GM19099 (cell line): ENCODE data around the gene BRD9.

Source experiments
- POLR2A ChIP-seq: IDR thresholded peaks from 3 replicates; pipeline ENCODE4 v1.6.1; 2011; ENCODE audit warnings: low read depth; ENCODE audit not compliant: insufficient read length; ENCODE audit errors: extremely low read depth

The BRD9 gene

DNA sequence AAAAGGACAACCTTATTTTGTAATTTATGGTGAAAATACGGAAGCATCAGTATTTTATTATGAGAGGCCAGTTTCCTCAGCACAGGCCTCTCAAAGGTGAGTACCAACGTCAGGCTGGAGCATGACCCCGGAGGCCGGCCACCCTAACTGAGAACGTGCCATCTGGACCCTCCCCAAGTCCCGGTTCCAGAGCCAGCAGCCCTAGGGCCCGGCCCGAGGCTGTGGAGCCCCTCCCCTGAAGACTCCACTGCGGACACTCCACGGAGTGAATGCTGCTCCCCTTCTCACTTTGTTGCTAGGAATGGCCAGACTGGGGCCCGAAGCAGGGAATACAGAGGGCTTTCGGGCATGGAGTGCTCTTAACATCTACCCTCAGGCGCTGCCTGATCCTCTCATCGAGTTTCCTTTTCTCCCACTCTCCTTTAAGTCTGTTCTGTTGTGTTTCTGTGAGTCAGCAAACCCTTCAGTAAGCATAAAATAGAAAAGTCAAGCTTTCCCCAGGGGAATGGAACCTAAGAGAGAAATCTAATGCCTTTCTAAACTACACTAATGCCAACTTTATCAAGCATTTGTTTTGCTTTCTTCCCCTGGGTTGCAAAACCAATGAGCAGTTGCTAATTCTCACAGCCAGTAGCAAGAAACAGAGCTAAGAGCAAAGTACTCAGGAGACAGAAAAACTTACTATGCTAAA lies 4.5 kb downstream of the BRD9 start:
- no peak for TF ChIP-seq POLR2A

DNA sequence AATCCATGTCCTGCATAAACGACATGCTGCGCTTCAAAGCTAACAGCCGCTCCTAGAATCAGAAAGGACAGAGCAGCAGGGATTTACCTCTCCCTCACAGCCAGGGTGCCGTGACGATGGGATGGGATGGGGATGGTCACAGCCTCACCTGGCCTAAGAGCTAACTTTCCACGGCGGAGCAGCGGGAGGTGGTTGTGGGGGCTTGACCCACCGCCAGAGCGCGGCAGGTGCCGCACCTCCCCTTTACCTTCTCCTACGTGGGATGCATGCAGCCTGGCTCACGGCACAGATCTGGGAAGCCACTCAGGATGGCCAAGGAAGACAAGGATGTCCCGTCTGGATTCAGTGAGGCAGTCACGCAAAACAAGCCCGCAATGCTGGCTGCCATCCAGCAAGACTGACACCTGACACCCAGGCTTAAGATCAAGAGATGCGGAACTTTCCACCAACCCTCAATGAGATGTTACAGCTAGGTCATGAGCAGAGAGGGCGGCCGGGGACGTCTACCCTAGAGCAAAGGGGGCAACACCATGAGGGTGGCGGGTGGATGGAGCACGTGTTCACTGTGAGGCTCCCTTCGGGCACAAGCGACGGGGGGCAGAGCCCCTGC lies 5.8 kb downstream of the BRD9 start:
- TF ChIP-seq POLR2A = no peak

DNA sequence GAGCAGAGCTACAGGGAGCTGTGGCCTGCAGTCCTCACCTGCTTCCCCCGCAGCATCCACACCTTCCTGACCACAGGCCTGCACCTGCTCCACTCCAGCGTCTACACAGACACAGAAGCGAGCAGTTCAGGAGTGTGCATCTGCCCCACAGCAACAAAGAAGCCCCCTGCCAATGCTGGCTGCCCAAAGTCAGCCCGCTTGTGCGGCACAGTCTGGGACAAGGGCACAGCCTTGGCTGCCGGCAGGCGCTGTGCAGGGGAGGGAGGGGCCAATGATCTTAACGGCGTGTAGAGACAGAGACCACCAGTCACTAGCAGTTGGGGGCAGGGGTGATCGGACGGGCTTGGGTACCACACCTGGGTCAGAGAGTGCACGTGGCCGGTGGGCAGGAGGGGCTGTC lies 6.6 kb downstream of the BRD9 start:
- TF ChIP-seq POLR2A = no peak

DNA sequence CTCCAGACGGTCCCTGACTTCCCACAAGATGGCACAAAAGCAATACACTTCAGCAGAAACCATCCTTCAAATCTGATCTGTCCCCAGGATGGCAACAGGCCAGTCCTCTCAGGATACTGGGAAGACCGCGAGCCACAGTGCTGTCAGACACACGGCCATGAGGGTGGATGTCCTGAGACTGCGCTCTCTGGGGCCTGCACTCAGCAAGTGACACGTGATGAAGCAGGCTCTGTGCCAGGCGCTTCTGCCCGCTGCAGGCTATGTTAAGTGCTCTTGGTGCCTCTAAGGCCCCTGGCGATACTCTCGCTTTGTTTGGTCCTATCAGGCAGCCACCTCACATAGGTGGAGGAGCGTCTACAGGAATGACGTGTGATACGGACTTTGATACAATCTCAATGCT lies 7.1 kb downstream of the BRD9 start:
- TF ChIP-seq POLR2A = no peak

DNA sequence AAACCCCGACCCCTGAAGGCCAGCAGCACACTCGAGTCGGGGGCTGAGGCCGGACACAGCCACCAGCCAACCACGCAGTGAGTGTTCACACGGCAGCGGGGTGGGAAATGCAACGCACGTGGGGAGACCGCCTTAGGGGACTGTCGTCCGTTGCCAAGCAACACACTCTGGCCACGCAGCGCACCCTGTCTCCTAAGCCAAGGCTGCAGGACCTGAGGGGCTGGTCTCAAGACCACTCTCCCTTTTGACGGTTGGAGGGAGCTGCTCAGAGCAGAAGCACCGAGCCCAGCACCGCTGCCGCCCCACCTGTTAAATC lies 7.5 kb downstream of the BRD9 start:
- no peak for TF ChIP-seq POLR2A

DNA sequence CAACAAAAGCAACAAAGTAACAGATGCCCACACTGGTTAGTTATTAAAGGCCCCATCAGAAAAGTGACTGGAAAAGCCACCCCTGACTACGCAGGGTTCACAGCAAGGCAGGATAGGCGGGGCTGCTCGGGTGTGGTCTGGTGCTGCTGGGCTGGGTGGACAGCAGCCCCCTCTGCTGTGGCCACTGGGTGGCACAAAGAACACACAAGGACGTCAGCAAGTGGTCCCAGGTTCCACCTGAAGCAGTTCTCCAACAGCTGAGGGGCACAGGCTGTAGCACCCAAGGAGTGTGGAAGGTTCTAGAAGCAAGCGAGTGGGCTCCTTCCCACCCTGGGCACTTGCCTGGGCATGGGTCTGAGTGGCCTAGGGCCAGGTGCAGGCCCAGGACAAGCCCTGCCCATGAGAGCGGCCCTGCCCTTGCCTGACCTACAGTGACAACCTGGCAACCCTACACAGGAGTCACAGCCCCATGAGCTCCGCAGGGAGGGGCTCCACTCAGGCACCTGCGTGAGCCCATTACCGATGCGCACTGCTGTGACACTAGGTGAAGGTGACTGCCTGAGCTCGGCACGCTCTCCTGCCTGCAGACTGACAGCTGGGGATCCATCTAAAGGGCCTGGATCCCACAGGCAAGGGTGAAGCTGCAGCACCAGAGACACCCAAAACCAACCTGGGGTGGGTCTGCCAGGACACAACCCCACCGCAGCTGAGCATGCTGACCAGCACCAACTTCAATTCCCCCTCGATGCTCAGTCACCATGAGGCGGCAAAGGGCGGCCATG lies 8.1 kb downstream of the BRD9 start:
- TF ChIP-seq POLR2A = no peak

DNA sequence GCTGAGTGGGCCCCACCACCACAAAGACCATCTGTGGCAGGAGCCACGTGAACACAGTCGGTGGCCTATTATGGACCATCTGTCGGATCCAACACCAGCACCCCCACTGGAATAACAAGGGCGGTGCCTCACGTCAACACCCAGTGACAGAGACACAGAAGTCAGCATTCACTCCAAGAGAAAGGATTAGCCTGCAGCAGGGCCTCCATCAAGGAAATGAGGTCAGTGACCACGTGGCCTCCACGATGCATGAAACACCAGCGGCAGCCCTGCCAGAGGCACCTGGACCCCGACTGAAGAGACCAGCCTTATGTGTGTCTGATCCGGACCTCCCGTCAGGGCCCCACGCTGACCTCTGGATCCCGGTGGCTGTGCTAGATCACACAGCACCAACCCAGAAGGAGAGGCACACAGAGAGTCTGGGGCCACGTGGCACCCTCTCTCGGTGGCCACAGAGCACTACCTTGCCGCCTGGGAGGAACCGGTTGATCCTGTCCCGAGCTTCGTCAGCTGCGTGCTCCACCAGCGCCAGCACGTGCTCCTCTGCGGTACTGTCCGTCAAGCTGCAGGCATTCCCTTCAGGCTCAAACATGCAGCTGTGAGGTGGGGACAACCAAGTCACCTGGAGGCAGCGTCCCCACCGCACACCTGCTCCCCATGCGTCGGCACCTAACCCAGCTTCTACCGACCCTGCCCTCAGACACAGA lies 9.0 kb downstream of the BRD9 start:
- no peak for TF ChIP-seq POLR2A

DNA sequence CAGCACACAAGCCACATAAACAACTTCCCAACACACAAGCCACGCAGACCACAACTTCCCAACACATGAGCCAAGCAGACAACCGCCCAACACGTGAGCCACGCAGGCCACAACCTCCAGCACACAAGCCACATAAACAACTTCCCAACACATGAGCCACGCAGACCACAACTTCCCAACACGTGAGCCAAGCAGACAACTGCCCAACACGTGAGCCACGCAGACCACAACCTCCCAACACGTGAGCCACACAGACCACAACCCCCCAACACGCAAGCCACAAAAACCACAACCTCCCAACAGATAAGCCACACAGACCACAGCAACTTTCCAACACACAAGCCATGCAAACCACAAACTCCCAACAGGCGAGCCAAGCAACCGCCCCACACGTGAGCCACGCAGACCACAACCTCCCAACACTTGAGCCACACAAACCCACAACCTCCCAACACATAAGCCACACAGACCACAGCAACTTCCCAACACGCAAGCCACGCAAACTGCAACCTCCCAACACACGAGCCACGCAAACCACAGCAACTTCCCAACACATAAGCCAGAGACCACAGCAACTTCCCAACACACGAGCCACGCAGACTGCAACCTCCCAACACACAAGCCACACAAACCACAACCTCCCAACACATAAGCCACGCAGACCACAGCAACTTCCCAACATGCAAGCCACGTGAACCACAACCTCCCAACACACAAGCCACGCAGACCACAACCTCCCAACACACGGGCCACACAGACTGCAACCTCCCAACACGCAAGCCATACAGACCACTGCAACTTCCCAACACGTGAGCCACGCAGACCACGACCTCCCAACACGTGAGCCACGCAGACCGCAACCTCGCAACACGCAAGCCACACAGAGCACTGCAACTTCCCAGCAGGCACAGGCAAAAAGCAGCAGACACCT lies 10.1 kb downstream of the BRD9 start:
- no peak for TF ChIP-seq POLR2A

DNA sequence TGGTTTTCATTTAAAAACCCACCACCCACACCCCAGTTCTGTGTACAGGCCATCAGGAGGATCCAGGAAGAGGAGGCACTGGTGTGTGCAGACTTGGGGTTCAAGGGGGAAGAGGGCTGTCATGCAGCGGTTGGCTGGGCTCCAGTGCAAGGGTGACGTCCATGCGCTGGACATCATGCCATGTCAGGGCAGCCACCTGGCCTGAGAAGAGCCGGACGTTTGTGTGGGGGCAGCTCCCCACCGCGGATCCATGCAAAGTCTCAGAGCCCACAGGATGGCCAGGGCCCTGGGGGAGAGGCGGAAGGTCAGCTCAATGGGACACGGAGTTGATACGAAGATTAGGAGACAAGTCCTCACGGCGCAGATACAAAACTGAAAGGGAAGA lies 11.1 kb downstream of the BRD9 start:
- TF ChIP-seq POLR2A = no peak

DNA sequence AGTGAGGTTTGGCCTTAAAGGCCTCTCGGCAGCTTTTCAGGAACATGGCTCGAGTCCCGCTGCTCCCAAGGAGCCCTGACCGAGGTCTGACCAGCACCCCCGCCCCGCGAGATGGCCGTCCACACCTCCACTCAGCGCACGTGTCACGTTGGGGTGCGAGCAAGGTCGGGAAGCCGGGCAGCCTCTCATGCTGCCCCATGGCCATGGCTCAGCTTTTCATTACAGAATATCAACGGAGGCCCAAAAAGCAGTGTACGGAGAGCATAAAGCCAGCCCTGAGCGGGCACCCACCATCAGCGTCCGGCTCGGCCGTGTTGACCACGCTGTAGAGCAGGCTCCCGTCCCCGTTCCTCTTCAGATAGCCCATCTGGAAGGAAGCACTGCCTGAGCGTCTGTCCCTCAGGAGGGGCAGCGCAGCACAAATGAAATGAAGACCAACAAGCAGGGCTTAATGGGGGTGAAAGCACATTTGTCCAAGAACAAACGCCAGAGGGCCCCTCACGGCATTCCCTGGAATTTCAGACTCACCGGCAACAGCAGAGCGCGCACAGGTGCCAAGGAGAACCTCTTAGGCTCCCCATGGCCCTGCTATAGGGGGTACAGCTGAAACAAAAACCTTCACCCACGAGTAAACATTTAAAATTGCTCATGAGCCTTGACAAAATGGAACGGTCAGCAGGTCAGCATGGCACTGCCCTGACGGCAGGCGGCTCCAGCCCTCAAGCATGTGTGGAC lies 11.6 kb downstream of the BRD9 start:
- TF ChIP-seq POLR2A = no peak

DNA sequence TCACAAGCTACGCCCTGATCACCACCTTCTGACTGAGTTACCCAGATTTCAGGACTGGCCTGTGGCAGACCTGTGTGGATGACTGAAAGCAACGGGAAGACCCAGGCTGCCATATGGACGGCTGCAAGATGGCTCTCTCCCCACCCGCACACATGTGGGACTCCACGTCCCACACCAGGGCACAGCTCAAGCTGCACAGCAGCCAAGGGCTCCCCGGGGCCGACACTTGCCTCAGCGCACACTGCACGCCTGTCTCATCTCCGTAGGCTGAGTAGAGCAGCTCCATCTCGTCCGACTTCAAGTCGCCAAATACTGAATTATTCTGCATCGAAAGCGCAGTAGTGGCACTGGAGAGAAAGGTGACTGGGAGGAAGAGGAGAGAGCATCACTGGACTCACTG lies 14.5 kb downstream of the BRD9 start:
- TF ChIP-seq POLR2A = no peak

DNA sequence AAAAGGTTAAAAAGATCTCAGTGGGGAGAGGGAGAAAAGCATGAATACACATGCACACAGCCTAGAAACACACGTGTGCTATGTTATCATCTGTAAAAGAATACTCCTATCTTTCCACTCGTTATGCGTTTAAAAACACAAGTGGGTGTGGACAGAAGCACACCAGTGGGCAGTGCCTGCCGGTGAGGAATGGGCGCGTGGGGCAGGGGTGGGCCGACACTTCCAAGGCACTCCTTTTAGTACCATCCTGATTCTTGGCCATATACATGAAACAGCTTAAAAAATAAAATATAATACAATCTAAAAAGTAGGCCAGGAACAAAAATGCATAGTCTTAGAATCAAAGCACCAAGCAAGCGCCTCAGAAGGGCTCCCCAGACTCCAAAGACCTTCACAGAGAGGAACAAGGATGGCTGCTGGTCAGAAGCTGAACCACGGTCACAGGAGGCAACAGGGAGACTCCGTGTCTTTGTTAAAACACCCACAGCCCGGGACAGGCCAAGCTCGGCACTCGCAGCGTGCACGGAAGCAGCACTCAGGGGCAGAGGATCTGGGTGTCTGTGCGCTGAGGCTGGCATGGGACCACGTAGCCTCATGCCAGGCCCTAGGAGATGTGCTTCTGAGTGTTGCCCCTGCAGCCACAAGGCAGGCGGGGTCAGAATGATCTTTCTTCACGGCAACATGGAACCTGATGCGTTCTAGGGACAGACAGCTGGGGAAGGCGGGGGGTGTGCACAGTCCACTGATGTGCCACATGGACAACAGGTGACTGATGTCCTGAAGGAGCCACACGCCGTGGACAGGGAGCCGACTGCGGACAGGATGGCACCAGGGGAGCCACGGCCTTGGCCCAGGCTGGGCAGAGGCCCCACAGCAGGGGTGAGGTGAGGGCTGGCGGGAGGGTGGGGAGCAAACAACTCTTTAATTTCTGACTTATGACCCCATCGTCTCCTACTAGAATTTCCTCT lies 15.9 kb downstream of the BRD9 start:
- TF ChIP-seq POLR2A = no peak

DNA sequence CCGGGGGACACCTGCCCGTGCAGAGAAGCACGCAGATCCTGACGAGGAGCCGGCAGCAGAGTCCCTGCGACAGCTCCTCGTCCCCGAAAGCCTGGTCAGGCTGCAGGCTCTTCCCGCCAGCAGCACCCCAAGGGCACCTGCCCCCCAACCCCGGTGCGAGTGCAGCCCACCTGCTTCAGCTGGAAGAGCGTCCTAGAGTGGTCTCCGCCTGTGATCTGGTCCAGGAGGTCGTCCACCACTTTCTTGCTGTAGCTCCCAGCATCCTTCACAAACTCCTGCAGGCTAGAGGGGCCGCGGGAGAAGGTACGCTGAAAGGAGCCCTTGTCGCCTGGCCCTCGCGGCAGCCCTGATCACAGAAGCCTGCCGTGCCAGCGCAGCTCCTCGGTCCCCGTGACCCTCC lies 16.7 kb downstream of the BRD9 start:
- no peak for TF ChIP-seq POLR2A
